Lower leg skin (tissue), 4 donors: ENCODE data around the gene VPS26C. TPM values are rescaled to one million over a fixed set of nuclear protein-coding genes. Genes with fewer than 3 reads are reported as not detected.
A peak's percentile ranks its signal among the peaks of the same experiment; 100 is the strongest.

Source experiments
- DNase-seq, 2 donors: peaks; one replicate each; pipeline ENCODE4 v3.0.0-alpha.2; 2019; ENCODE audit warnings: low spot score in 2 of 2
- H3K4me3 ChIP-seq: fragments of 200-600 bp; sonication (generic); 2 replicates; pipeline ENCODE4 v1.5.1; 2017; ENCODE audit warnings: mild to moderate bottlenecking, low read depth; ENCODE audit not compliant: poor library complexity, severe bottlenecking
- POLR2A ChIP-seq, 2 donors: fragments of 450-650 bp; IDR thresholded peaks; one replicate each; pipeline ENCODE4 v1.6.1; 2016 to 2017; ENCODE audit warnings: antibody characterized with exemption in 2 of 2, mild to moderate bottlenecking in 1 of 2, moderate library complexity in 1 of 2
- WGBS, 2 donors: methylation state at CpG; one replicate each; pipeline ENCODE4 v1.1.5; 2018; 5-methylcytosine and 5-hydroxymethylcytosine counted together
- intact Hi-C: fragments of 100-400 bp; cut with DNase I; formaldehyde crosslinking; loops from one replicate; pipeline ENCODE4 v1.15.0; 2023; ENCODE audit warnings: low total_unique reads
- total RNA-seq, 4 donors: library from RNA; depleted of rRNA; stranded (reverse); fragments of >200 nt; gene quantifications; one replicate each; pipeline ENCODE4 v1.1.0, GENCODE V29; 2016
- TF ChIP-seq, protein P1 (sequence below), 3 donors: fragments of 450-650 bp; IDR thresholded peaks; one replicate each; pipeline ENCODE4 v1.5.1; 2016; ENCODE audit warnings: antibody characterized with exemption in 3 of 3, mild to moderate bottlenecking in 3 of 3, moderate library complexity in 2 of 3

Gene VPS26C
- total RNA-seq, 4 donors from 2014 or later = 40.8 to 69.9 (median 49.2) TPM

DNA sequence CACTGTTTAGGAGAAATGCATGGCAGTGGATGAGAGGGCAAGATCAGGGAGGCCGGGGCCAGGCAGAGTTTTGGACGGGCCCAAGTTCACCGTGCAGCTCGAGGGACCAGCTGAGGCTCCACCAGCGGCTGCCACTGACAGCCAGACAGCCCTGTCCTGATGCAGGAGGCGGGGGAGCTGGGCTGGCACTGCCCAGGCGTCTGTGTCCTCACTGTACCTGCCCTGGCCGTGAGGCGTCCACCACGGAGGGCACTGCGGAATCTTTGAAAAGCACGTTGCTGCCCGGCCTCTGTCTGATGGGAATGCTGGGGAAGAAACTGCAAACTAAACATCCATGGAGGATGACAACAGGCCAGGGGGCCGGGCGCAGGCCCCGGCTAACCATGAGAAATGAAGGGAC lies 35.5 kb downstream of the VPS26C start:
- 94 to 97% methylated on average over 15 to 16 of the region's 16 CpGs for WGBS, 2 donors
- intact Hi-C loops = no loop called here
- TF ChIP-seq, protein P1, sequence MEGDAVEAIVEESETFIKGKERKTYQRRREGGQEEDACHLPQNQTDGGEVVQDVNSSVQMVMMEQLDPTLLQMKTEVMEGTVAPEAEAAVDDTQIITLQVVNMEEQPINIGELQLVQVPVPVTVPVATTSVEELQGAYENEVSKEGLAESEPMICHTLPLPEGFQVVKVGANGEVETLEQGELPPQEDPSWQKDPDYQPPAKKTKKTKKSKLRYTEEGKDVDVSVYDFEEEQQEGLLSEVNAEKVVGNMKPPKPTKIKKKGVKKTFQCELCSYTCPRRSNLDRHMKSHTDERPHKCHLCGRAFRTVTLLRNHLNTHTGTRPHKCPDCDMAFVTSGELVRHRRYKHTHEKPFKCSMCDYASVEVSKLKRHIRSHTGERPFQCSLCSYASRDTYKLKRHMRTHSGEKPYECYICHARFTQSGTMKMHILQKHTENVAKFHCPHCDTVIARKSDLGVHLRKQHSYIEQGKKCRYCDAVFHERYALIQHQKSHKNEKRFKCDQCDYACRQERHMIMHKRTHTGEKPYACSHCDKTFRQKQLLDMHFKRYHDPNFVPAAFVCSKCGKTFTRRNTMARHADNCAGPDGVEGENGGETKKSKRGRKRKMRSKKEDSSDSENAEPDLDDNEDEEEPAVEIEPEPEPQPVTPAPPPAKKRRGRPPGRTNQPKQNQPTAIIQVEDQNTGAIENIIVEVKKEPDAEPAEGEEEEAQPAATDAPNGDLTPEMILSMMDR (IDR thresholded peaks at IDR 0.05) = no peak
- no peak for TF ChIP-seq POLR2A (IDR thresholded peaks at IDR 0.05)
- no peak overlapping the region for H3K4me3 ChIP-seq
- DNase-seq = peak in 1 of 2 donors; percentile 62

- no peak overlapping the region for H3K4me3 ChIP-seq
- peak in 1 of 2 donors; percentile 70 for DNase-seq
- WGBS, 2 donors = 92 to 93% methylated on average over 12 of the region's 12 CpGs
- TF ChIP-seq, protein P1 (IDR thresholded peaks at IDR 0.05) = no peak
- no peak for TF ChIP-seq POLR2A (IDR thresholded peaks at IDR 0.05)
- intact Hi-C loops = no loop called here
Observed at GRCh38 chr21:37231249-37231645, 35.9 kb downstream of the VPS26C start.

GRCh38 chr21:37230632-37231248 lies 36.4 kb downstream of the VPS26C start:
- peak in 1 of 2 donors; percentile 69 for DNase-seq
- TF ChIP-seq, protein P1 (IDR thresholded peaks at IDR 0.05) = no peak
- TF ChIP-seq POLR2A (IDR thresholded peaks at IDR 0.05) = no peak
- intact Hi-C loops = no loop called here
- WGBS, 2 donors = 89 to 91% methylated on average over 23 of the region's 23 CpGs
- H3K4me3 ChIP-seq = no peak overlapping the region

DNA sequence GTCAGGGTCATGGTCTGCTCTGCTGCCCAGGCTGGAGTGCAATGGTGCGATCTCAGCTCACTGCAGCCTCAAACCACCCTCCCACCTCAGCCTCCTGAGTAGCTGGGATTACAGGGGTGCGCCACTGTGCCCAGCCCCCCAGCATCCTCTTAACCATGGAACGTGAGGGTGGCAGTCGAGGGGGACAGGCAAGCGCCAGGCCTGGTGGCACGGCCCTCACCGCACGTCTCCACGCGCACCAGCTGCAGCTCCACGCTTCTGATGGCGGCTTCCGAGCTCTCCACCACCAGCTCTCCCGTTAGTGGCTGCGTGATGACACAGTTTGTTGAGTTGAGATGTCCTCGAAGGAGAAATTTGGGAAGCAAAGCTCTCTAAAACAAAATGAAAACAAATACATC lies 39.1 kb downstream of the VPS26C start:
- intact Hi-C loops = no loop called here
- H3K4me3 ChIP-seq = no peak overlapping the region
- peak in 1 of 2 donors; percentile 76 for DNase-seq
- TF ChIP-seq, protein P1 (IDR thresholded peaks at IDR 0.05) = no peak
- no peak for TF ChIP-seq POLR2A (IDR thresholded peaks at IDR 0.05)
- WGBS, 2 donors = 97 to 99% methylated on average over 16 of the region's 16 CpGs

- DNase-seq = peak in 1 of 2 donors; percentile 71
- no peak overlapping the region for H3K4me3 ChIP-seq
- no peak for TF ChIP-seq POLR2A (IDR thresholded peaks at IDR 0.05)
- TF ChIP-seq, protein P1 (IDR thresholded peaks at IDR 0.05) = no peak
- intact Hi-C loops = no loop called here
- 96 to 97% methylated on average over 37 to 38 of the region's 38 CpGs for WGBS, 2 donors
Observed at GRCh38 chr21:37227071-37228002, 39.8 kb downstream of the VPS26C start.
